Measurements from ENCODE around the gene KIF26B.

DNA sequence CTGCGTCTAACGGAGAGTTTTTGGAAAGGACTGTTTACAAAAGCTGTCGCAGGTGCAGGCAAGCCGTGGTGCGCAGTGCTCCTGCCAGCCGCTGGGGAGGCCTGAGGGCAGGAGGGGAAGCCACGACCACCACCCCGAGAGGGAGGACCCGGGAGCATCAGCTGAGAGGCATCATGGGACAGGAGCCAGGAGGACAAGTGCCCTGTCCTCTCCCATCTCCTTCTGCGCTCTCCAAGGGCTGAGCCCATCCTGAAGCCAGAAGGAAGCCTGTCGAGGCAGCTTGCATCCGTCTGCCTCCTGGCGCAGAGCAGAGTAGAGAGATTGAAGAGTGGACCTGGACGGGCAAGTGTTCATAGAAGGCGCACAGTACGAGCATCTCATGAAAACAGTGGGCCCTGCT is 310.9 kb downstream of the KIF26B start:
- TF ChIP-seq ZNF565 (CRISPR knock-in tag; conservative IDR thresholded peaks at IDR 0.05; ENCODE audit: low read depth) (no peak), CSDC2 (CRISPR knock-in tag; IDR thresholded peaks at IDR 0.05) (no peak), RARB (CRISPR knock-in tag; IDR thresholded peaks at IDR 0.05) (no peak), OSR1 (CRISPR knock-in tag; IDR thresholded peaks at IDR 0.05) (no peak)
- TF ChIP-seq, protein P1, sequence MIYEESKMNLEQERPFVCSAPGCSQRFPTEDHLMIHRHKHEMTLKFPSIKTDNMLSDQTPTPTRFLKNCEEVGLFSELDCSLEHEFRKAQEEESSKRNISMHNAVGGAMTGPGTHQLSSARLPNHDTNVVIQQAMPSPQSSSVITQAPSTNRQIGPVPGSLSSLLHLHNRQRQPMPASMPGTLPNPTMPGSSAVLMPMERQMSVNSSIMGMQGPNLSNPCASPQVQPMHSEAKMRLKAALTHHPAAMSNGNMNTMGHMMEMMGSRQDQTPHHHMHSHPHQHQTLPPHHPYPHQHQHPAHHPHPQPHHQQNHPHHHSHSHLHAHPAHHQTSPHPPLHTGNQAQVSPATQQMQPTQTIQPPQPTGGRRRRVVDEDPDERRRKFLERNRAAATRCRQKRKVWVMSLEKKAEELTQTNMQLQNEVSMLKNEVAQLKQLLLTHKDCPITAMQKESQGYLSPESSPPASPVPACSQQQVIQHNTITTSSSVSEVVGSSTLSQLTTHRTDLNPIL (CRISPR knock-in tag; IDR thresholded peaks at IDR 0.05; ENCODE audit: low read depth) = no peak

All from SK-N-SH treated with all-trans-retinoic acid at 6 μM for 48 hours (cell line).